Sigmoid colon (tissue), 4 donors: ENCODE measurements around the gene DRAM1.

Experiments used
- POLR2A ChIP-seq, 2 donors: fragments of 450-650 bp; IDR thresholded peaks; one replicate each; pipeline ENCODE4 v1.6.1; 2016; ENCODE audit warnings: antibody characterized with exemption in 2 of 2, mild to moderate bottlenecking in 2 of 2, moderate library complexity in 2 of 2
- POLR2AphosphoS5 ChIP-seq, 4 donors: sonication (generic); formaldehyde crosslinking; IDR thresholded peaks; one replicate each; pipeline ENCODE4 v1.6.1; 2017; ENCODE audit warnings: antibody characterized with exemption in 4 of 4
- TF ChIP-seq, protein P1 (sequence below), 4 experiments: fragments of 450-650 bp in 3 of 4; fragments of 200-600 bp in 1 of 4; IDR thresholded peaks; one replicate each; pipeline ENCODE4 v1.5.1; 2016 to 2019; ENCODE audit warnings: antibody characterized with exemption in 4 of 4, mild to moderate bottlenecking in 3 of 4, moderate library complexity in 2 of 4

DNA sequence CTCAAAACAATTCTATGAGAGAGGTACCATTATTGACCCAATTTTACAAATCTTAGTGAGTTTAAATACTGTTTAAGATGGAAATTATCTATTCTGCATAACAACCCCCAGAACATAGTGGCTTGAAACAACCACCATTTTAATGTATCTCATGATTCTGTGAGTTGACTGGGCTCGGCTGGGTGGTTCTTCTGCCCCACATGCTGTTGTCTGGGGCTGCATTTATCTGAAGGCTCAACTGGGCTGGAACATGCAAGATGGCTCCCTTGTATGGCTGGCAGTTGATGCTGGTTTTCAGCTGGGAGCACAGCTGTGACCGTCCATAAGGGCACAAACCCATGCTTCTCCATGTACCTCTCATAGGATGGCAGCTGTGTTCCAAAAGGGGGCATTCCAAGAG lies 82.2 kb downstream of the DRAM1 start:
- TF ChIP-seq, protein P1, sequence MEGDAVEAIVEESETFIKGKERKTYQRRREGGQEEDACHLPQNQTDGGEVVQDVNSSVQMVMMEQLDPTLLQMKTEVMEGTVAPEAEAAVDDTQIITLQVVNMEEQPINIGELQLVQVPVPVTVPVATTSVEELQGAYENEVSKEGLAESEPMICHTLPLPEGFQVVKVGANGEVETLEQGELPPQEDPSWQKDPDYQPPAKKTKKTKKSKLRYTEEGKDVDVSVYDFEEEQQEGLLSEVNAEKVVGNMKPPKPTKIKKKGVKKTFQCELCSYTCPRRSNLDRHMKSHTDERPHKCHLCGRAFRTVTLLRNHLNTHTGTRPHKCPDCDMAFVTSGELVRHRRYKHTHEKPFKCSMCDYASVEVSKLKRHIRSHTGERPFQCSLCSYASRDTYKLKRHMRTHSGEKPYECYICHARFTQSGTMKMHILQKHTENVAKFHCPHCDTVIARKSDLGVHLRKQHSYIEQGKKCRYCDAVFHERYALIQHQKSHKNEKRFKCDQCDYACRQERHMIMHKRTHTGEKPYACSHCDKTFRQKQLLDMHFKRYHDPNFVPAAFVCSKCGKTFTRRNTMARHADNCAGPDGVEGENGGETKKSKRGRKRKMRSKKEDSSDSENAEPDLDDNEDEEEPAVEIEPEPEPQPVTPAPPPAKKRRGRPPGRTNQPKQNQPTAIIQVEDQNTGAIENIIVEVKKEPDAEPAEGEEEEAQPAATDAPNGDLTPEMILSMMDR (IDR thresholded peaks at IDR 0.05) = no peak
- TF ChIP-seq POLR2AphosphoS5 (IDR thresholded peaks at IDR 0.05) (no peak), POLR2A (IDR thresholded peaks at IDR 0.05) (no peak)
